GM12873 (cell line): Measurements from ENCODE around the gene GPC1.

Experiments
- CTCF ChIP-seq: IDR thresholded peaks from 2 replicates; pipeline ENCODE4 v1.5.1; 2012; ENCODE audit warnings: low read depth, mild to moderate bottlenecking, moderate library complexity, low read length, control low read depth; ENCODE audit not compliant: insufficient read depth; ENCODE audit errors: missing control alignments

GPC1 gene

GRCh38 chr2:240459401-240460252, 24.2 kb downstream of the GPC1 start:
- no peak for TF ChIP-seq CTCF

GRCh38 chr2:240460253-240460711, 24.8 kb downstream of the GPC1 start:
- no peak for TF ChIP-seq CTCF

- TF ChIP-seq CTCF, result peak; percentile 5
These were observed 25.4 kb downstream of the GPC1 start for GRCh38 chr2:240460781-240461431.

GRCh38 chr2:240461471-240462072, 26.1 kb downstream of the GPC1 start:
- no peak for TF ChIP-seq CTCF

GRCh38 chr2:240462073-240462706, 26.7 kb downstream of the GPC1 start:
- TF ChIP-seq CTCF, result no peak

GRCh38 chr2:240462707-240463273, 27.3 kb downstream of the GPC1 start:
- no peak for TF ChIP-seq CTCF
